ENCODE results near the gene NME2. TPM values are rescaled to one million over a fixed set of nuclear protein-coding genes. Genes with fewer than 3 reads are reported as not detected.
A peak's percentile ranks its signal among the peaks of the same experiment; 100 is the strongest.
"Not testable (repeated sequence)": the region's sequence is repeated elsewhere in the genome, so short reads cannot be mapped to it uniquely, and the experiment has no call there.

NME2 gene
- total RNA-seq, 1 experiment from 2014 or later: 867 TPM

GRCh38 chr17:51147650-51148049 lies 18.6 kb upstream of the NME2 start:
- no peak for DNase-seq (ENCODE audit: low read depth)
- in situ Hi-C loops (cut with HindIII; ENCODE audit: low pct_unique_long_range_greater_than_20kb, low sequenced_read_pairs): no loop called here

- in situ Hi-C loops (cut with HindIII; ENCODE audit: low pct_unique_long_range_greater_than_20kb, low sequenced_read_pairs): no loop called here
- no peak for DNase-seq (ENCODE audit: low read depth)
These were observed 17.0 kb upstream of the NME2 start for GRCh38 chr17:51149163-51149562.

- in situ Hi-C loops (cut with HindIII; ENCODE audit: low pct_unique_long_range_greater_than_20kb, low sequenced_read_pairs): no loop called here
- DNase-seq (ENCODE audit: low read depth): no peak
These were observed 15.3 kb upstream of the NME2 start for GRCh38 chr17:51150932-51151331.

DNA sequence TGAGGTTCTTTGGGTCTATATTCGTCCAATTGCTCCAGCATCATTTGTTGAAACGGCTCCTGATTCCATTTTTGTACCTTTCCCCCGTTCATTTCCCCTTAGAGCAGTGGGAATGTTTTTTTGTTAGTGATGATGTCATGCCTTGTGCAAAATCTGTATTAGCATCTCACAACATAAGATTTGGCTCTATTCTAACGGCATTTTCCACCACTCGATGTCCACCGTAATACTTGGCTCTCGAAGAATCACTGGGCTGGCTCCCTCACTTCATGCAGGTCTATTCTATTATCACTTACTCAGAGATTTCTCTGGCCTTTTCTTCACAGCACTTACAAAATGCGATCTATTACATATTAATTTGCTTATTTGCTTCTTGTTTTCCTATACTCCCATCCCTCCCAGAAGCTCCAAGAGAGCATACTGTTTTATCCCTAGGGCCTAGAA lies 13.4 kb upstream of the NME2 start:
- DNase-seq (ENCODE audit: low read depth): no peak
- in situ Hi-C loops (cut with HindIII; ENCODE audit: low pct_unique_long_range_greater_than_20kb, low sequenced_read_pairs): no loop called here

DNA sequence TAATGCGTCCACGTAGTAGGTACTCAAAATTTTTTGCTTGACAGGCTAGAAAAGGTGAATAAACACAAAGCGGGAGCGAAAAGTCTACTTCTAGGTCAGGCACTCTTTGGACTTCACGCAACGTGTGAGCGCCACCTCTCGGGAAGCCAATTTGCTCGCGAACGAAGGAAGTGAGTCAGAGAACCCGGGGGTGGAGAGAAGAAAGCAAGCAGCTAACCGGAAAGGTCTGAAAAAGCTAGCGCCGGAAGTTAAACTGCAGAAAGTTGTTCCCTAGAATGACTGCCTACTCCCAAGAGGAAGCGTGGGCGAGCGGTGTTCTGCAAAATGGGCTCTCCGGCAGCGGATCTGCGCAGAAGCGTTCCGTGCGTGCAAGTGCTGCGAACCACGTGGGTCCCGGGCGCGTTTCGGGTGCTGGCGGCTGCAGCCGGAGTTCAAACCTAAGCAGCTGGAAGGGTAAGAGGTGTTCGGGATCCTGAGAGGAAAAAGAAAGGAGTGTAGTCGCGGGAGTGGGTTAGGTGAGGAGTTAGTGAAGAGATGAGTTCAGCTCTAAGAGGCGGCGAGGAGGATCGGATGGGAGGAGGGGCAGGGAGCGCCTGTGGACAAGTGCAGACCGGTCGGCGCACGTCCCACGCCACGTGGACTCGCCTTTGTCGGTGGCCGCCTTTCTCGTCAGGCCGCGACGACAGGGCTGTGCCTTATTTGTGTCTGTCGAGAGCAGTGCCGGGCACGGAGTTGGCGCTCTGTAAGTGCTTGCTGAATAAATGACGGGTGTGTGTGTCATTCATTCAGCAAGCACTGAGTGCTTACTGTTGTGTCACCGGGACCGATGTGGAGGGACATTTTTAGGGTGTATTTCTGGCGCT lies 12.8 kb upstream of the NME2 start, which contains the start of gene NME1:
NME1 (plus strand) TSS at position 350 of the 863 bp plus-strand sequence. CDS start 2,096 bp downstream, outside the sequence.
- in situ Hi-C loops (cut with HindIII; ENCODE audit: low pct_unique_long_range_greater_than_20kb, low sequenced_read_pairs): no loop called here
- peak; percentile 99 for DNase-seq (ENCODE audit: low read depth)

DNA sequence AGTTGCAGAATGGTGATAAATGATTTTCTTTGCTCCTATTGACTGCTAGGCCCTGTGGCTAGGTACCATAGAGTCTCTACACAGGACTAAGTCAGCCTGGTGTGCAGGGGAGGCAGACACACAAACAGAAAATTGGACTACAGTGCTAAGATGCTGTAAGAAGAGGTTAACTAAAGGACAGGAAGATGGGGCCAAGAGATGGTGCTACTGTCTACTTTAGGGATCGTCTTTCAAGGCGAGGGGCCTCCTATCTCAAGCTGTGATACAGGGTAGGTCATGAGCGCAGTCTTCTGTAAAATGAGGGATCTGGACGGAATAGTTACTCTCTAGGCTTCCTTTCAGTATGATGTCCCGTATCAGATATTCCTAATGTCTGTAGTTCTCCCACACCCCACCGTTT lies 12.0 kb upstream of the NME2 start:
- in situ Hi-C loops (cut with HindIII; ENCODE audit: low pct_unique_long_range_greater_than_20kb, low sequenced_read_pairs): no loop called here
- no peak for DNase-seq (ENCODE audit: low read depth)

DNA sequence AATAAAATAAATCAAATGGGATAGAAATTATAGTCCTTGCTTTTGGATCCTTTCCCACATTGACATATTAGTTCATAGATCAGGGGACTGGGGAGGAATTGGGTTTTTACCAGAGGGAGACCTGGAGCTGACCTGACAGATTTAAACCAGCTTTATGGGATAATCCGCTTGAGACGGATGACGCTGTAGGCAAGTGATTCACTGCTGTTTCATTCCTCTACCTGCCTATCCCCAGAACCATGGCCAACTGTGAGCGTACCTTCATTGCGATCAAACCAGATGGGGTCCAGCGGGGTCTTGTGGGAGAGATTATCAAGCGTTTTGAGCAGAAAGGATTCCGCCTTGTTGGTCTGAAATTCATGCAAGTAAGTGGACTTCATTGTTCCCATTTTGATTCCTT lies 10.8 kb upstream of the NME2 start:
- in situ Hi-C loops (cut with HindIII; ENCODE audit: low pct_unique_long_range_greater_than_20kb, low sequenced_read_pairs): no loop called here
- no peak for DNase-seq (ENCODE audit: low read depth)

DNA sequence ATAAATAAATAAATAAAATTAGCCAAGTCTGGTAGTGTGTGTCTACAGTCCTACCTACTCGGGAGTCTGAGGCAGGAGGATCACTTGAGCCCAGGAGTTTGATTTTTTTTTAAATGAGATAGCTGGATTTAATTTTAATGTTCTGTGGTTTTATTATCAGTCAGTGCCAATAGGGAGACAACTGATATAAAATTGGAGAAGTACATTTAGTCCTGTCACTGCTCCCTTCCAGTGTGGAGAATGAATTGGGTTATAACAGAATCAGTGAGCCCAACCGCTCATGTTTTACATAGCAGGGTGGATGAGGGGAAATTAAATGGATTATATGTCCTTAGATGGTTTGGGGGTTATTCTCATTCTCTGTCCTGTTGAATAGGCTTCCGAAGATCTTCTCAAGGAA lies 6.6 kb upstream of the NME2 start:
- no peak for DNase-seq (ENCODE audit: low read depth)
- in situ Hi-C loops (cut with HindIII; ENCODE audit: low pct_unique_long_range_greater_than_20kb, low sequenced_read_pairs): no loop called here

- no peak for DNase-seq (ENCODE audit: low read depth)
- in situ Hi-C loops (cut with HindIII; ENCODE audit: low pct_unique_long_range_greater_than_20kb, low sequenced_read_pairs): no loop called here
These were observed 4.7 kb upstream of the NME2 start for GRCh38 chr17:51161541-51161940.

DNA sequence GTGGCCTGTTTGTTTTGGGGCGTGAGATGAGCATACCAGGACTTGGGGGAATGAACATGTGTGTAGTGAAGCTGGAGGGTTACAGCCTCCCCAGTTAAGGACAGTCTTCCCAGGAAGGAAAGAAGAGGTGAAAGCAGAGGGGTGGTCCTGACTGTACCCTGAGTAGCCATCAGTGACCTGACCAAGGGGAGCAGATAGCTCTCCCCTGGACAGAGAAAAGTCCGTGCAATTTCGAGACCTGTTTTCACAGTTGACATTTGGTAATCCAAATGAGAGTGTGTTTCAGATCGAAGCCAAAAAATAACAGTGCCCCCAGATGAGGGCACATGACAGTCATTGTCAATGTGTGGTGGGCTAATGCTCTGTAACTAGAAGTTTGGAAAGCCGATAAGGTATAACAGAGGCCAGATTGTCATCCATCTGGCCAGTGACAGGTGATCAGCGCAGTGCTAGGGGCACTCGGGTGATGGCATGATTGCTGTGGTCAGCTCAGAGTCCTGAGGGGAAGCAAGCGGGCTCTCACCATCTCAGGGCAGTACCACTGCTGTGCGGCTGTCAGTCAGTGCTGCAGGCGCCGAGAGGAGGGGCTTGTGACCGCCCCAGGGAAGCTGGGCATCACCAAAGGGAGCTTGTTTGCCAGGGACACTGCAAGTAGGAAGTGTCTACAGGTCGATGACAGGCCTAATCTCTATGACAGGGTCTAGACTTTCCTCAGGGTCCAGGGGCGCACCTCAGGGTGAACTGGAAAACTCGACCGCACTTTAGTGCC lies 1.1 kb upstream of the NME2 start:
- DNase-seq (ENCODE audit: low read depth): no peak
- in situ Hi-C loops (cut with HindIII; ENCODE audit: low pct_unique_long_range_greater_than_20kb, low sequenced_read_pairs): no loop called here

GRCh38 chr17:51165680-51166197 lies 472 bp upstream of the NME2 start:
- no peak for DNase-seq (ENCODE audit: low read depth)

DNA sequence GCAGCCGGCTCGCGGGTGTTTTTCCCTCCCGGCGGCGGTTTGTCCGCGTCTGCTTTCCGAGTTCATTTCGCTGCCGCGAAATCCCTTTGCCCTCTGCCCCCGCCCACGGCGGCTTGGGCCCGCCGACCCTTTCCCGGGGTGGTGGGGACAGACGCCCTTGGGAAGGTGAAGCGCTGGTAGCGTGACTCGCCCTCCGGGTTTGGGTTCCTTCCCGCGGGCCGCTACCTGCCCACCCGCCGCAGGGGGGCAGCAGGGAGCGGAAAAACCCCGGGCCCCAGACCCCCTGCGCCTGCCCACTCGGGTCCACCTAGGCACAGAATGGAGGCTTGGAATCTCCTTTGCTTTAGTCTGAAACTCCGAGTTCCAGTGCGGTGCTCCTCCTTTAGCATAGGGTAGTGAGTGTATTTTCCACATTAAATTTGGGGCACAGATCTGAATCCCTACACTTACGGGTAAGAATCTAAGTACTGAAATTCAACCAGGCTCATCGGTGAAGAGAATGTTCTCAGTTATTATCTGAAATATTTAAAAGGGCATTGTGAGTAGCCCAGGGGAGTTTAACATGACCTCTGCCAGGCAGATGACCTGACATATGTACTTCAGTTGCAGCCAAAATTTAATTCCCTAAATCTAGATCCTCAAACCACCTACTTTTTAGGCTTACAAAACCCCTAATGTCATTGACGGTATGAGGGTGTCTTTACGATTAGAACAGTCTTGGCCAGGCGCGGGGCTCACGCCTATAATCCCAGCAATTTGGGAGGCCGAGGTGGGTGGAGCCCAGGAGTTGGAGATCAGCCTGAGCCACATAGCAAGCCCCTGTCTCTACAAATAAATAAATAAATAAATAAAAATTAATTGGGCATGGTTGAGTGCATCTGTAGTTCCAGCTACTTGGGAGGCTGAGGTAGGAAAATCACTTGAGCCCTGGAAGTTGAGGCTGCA lies 1.0 kb downstream of the NME2 start:
- DNase-seq (ENCODE audit: low read depth): peak; percentile 53
- in situ Hi-C loops (cut with HindIII; ENCODE audit: low pct_unique_long_range_greater_than_20kb, low sequenced_read_pairs): no loop called here

More at GRCh38 chr17:51165680-51166197, 472 bp upstream of the NME2 start:
- in situ Hi-C loops (cut with HindIII; ENCODE audit: low pct_unique_long_range_greater_than_20kb, low sequenced_read_pairs): no loop called here

- in situ Hi-C loops (cut with HindIII; ENCODE audit: low pct_unique_long_range_greater_than_20kb, low sequenced_read_pairs): no loop called here
These were observed 3.1 kb downstream of the NME2 start for GRCh38 chr17:51169340-51169739.

DNA sequence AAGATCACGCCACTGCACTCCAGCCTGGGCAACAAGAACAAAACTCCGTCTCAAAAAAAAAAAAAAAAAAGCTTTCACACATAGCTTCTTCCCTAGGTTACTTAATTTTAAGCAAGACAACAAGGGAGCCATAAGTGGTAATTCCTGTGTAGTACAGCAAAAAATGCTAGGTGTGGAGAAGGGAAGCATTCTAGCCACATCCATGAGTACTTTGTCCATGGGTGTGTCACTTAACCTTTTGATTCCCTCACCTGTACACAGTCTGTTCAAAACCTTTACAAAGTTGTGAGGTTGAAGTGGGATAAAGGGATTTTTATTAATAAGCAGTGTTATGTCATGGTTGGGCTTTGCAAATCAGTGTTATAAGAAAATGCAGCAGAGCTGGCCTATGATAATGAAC lies 4.5 kb downstream of the NME2 start:
- DNase-seq (ENCODE audit: low read depth): no peak
- in situ Hi-C loops (cut with HindIII; ENCODE audit: low pct_unique_long_range_greater_than_20kb, low sequenced_read_pairs): no loop called here

More at GRCh38 chr17:51169340-51169739, 3.1 kb downstream of the NME2 start:
- no peak for DNase-seq (ENCODE audit: low read depth)

- DNase-seq (ENCODE audit: low read depth); in situ Hi-C loops (cut with HindIII; ENCODE audit: low pct_unique_long_range_greater_than_20kb, low sequenced_read_pairs): not testable (repeated sequence)
These were observed 5.8 kb downstream of the NME2 start for GRCh38 chr17:51172030-51172429.

DNA sequence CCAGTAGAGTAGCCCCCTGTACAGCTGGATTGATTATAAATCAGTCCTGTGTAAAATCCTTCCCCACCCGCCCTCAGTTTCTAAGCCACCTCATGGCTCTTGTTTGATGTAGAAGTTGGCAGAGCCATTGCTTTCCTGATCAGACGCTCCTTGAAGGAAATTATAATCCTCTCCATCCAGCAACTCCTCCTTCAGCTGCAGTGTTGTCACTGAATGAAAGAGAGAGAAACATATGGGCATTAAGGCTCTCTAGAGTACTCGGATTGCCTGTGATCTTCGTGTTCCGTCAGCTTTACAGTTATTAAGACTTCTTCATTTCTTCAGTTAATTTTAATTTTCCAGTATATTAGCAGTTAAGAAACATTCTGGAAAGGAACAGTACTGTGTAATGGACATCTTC lies 14.3 kb downstream of the NME2 start:
- in situ Hi-C loops (cut with HindIII; ENCODE audit: low pct_unique_long_range_greater_than_20kb, low sequenced_read_pairs): no loop called here
- no peak for DNase-seq (ENCODE audit: low read depth)

- in situ Hi-C loops (cut with HindIII; ENCODE audit: low pct_unique_long_range_greater_than_20kb, low sequenced_read_pairs): no loop called here
These were observed 17.9 kb downstream of the NME2 start for GRCh38 chr17:51184124-51184523.

GRCh38 chr17:51185763-51186332 lies 19.6 kb downstream of the NME2 start:
- DNase-seq (ENCODE audit: low read depth): no peak
- in situ Hi-C loops (cut with HindIII; ENCODE audit: low pct_unique_long_range_greater_than_20kb, low sequenced_read_pairs): no loop called here

More at GRCh38 chr17:51184124-51184523, 17.9 kb downstream of the NME2 start:
- no peak for DNase-seq (ENCODE audit: low read depth)

All from Caki2 (cell line).